H1 (cell line): ENCODE results near the gene COL6A3. TPM values are rescaled to one million over a fixed set of nuclear protein-coding genes. Genes with fewer than 3 reads are reported as not detected.
A peak's percentile ranks its signal among the peaks of the same experiment; 100 is the strongest.

Experiments used
- EP300 ChIP-seq, 2 experiments: IDR thresholded peaks; 1 replicate in 1 of 2; 2 replicates in 1 of 2; pipeline ENCODE4 v1.6.1; 2011 to 2012; ENCODE audit warnings: low read depth in 2 of 2, low read length in 2 of 2, mild to moderate bottlenecking in 2 of 2, borderline replicate concordance in 1 of 2, inconsistent platforms in 1 of 2, moderate library complexity in 1 of 2
- JUN ChIP-seq: IDR thresholded peaks from 2 replicates; pipeline ENCODE4 v1.6.1; 2011; ENCODE audit warnings: low read depth, mild to moderate bottlenecking, improper control_type of control experiment, low read length
- NANOG ChIP-seq: IDR thresholded peaks from 2 replicates; pipeline ENCODE4 v1.6.1; 2011; ENCODE audit warnings: low read length, low read depth, mild to moderate bottlenecking, inconsistent platforms; ENCODE audit not compliant: insufficient read depth, poor library complexity, severe bottlenecking
- PHF8 ChIP-seq: fragments of 200-600 bp; sonication (generic); conservative IDR thresholded peaks from 2 replicates; pipeline ENCODE4 v1.7.1; 2012; ENCODE audit warnings: low read depth, mild to moderate bottlenecking, inconsistent platforms, low read length, moderate library complexity
- TAF1 ChIP-seq: IDR thresholded peaks from 2 replicates; pipeline ENCODE4 v1.6.1; 2011; ENCODE audit warnings: mild to moderate bottlenecking, low read depth, low read length
- polyA plus RNA-seq, 7 experiments: library from polyadenylated mRNA; depleted of rRNA in 3 of 7; stranded (reverse) in 5 of 7; unstranded in 2 of 7; fragments of >200 nt in 5 of 7; fragments of 200-250 nt in 2 of 7; gene quantifications; 1 replicate in 5 of 7; 2 replicates in 1 of 7; 4 replicates in 1 of 7; pipeline versions ENCODE4 v1.2.1 to v1.2.3, GENCODE V29; 2011 to 2013; ENCODE audit warnings: missing spikeins in 2 of 7, mixed read lengths in 2 of 7
- total RNA-seq: library from RNA; stranded (reverse); fragmentation: NEBNext Ultra II Directional; extraction: Animal tissue kit (Norgen Biotek cat#: 25700); gene quantifications from 2 replicates; pipeline ENCODE4 v1.2.1, GENCODE V29; 2021
- TF ChIP-seq, protein P1 (sequence below): fragments of 300-600 bp; sonication (generic); IDR thresholded peaks from 2 replicates; pipeline ENCODE4 v1.7.1; 2012; ENCODE audit warnings: low read length, moderate library complexity, mild to moderate bottlenecking, inconsistent platforms; ENCODE audit not compliant: insufficient replicate concordance
- TF ChIP-seq, protein P2 (sequence below): IDR thresholded peaks from 2 replicates; pipeline ENCODE4 v1.6.1; 2011; ENCODE audit warnings: low read depth, mild to moderate bottlenecking, low read length; ENCODE audit not compliant: insufficient read depth
- TF ChIP-seq, protein P3 (sequence below): IDR thresholded peaks from 2 replicates; pipeline ENCODE4 v1.6.1; 2011; ENCODE audit warnings: low read length, improper control_type of control experiment

COL6A3 gene
- total and polyA plus RNA-seq, 2 of the 8 experiments (the other 6 are each of a cell fraction or from before 2014, with no cell fraction given): 1.2 to 3.4 TPM

DNA sequence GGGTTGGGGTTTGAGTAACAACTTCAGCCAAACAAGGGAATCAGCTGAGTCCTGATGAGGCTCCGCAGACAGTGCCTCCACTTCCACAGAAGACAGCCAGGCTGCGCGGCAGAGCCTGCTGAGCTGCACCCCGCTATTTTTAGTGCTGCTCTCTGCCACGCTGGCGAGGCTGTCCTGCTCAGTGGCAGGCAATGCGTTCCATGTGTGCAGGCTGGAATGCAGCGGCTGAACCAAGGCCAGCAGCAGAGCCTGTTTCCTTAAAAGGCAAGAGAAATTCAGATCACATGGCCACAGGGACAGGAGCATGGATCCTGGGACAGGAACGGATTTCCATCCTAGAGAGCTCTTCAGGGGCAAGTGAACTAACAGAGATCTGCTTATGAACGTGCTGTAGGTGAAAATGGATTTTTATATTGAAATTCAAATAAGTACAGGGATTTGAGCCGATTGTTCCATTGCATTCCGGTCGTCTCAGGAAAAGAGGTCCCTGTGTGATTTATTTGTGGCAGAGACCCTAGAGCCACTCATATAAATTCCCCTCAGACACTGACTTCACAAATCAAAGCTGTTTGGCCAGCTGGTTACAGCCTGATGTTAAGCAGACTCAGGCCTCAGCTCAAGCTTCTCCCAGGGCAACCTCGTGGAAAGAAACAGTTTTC, 98.7 kb downstream of the COL6A3 start (continued):
- TF ChIP-seq, protein P1, sequence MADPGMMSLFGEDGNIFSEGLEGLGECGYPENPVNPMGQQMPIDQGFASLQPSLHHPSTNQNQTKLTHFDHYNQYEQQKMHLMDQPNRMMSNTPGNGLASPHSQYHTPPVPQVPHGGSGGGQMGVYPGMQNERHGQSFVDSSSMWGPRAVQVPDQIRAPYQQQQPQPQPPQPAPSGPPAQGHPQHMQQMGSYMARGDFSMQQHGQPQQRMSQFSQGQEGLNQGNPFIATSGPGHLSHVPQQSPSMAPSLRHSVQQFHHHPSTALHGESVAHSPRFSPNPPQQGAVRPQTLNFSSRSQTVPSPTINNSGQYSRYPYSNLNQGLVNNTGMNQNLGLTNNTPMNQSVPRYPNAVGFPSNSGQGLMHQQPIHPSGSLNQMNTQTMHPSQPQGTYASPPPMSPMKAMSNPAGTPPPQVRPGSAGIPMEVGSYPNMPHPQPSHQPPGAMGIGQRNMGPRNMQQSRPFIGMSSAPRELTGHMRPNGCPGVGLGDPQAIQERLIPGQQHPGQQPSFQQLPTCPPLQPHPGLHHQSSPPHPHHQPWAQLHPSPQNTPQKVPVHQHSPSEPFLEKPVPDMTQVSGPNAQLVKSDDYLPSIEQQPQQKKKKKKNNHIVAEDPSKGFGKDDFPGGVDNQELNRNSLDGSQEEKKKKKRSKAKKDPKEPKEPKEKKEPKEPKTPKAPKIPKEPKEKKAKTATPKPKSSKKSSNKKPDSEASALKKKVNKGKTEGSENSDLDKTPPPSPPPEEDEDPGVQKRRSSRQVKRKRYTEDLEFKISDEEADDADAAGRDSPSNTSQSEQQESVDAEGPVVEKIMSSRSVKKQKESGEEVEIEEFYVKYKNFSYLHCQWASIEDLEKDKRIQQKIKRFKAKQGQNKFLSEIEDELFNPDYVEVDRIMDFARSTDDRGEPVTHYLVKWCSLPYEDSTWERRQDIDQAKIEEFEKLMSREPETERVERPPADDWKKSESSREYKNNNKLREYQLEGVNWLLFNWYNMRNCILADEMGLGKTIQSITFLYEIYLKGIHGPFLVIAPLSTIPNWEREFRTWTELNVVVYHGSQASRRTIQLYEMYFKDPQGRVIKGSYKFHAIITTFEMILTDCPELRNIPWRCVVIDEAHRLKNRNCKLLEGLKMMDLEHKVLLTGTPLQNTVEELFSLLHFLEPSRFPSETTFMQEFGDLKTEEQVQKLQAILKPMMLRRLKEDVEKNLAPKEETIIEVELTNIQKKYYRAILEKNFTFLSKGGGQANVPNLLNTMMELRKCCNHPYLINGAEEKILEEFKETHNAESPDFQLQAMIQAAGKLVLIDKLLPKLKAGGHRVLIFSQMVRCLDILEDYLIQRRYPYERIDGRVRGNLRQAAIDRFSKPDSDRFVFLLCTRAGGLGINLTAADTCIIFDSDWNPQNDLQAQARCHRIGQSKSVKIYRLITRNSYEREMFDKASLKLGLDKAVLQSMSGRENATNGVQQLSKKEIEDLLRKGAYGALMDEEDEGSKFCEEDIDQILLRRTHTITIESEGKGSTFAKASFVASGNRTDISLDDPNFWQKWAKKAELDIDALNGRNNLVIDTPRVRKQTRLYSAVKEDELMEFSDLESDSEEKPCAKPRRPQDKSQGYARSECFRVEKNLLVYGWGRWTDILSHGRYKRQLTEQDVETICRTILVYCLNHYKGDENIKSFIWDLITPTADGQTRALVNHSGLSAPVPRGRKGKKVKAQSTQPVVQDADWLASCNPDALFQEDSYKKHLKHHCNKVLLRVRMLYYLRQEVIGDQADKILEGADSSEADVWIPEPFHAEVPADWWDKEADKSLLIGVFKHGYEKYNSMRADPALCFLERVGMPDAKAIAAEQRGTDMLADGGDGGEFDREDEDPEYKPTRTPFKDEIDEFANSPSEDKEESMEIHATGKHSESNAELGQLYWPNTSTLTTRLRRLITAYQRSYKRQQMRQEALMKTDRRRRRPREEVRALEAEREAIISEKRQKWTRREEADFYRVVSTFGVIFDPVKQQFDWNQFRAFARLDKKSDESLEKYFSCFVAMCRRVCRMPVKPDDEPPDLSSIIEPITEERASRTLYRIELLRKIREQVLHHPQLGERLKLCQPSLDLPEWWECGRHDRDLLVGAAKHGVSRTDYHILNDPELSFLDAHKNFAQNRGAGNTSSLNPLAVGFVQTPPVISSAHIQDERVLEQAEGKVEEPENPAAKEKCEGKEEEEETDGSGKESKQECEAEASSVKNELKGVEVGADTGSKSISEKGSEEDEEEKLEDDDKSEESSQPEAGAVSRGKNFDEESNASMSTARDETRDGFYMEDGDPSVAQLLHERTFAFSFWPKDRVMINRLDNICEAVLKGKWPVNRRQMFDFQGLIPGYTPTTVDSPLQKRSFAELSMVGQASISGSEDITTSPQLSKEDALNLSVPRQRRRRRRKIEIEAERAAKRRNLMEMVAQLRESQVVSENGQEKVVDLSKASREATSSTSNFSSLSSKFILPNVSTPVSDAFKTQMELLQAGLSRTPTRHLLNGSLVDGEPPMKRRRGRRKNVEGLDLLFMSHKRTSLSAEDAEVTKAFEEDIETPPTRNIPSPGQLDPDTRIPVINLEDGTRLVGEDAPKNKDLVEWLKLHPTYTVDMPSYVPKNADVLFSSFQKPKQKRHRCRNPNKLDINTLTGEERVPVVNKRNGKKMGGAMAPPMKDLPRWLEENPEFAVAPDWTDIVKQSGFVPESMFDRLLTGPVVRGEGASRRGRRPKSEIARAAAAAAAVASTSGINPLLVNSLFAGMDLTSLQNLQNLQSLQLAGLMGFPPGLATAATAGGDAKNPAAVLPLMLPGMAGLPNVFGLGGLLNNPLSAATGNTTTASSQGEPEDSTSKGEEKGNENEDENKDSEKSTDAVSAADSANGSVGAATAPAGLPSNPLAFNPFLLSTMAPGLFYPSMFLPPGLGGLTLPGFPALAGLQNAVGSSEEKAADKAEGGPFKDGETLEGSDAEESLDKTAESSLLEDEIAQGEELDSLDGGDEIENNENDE: no peak
- TF ChIP-seq PHF8: no peak
- TF ChIP-seq, protein P2, sequence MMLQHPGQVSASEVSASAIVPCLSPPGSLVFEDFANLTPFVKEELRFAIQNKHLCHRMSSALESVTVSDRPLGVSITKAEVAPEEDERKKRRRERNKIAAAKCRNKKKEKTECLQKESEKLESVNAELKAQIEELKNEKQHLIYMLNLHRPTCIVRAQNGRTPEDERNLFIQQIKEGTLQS: no peak
- TF ChIP-seq NANOG: no peak
- TF ChIP-seq, protein P3, sequence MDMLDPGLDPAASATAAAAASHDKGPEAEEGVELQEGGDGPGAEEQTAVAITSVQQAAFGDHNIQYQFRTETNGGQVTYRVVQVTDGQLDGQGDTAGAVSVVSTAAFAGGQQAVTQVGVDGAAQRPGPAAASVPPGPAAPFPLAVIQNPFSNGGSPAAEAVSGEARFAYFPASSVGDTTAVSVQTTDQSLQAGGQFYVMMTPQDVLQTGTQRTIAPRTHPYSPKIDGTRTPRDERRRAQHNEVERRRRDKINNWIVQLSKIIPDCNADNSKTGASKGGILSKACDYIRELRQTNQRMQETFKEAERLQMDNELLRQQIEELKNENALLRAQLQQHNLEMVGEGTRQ: peak; percentile 36; the same call in 1 of the 2 replicates
- no peak for TF ChIP-seq JUN
- TF ChIP-seq EP300 (IDR thresholded peaks at IDR 0.05; ENCODE audit: borderline replicate concordance in 1 of 2, low read depth in 2 of 2, low read length in 2 of 2): no peak
- no peak for TF ChIP-seq TAF1
